ENCODE data around the gene ALKAL2. TPM values are rescaled to one million over a fixed set of nuclear protein-coding genes. Genes with fewer than 3 reads are reported as not detected.

The ALKAL2 gene
- total RNA-seq, 1 donor from 2014 or later: not detected

- no peak for DNase-seq (ENCODE audit: low spot score)
Measured at GRCh38 chr2:271917-272316, 16.0 kb downstream of the ALKAL2 start.

GRCh38 chr2:270861-271260, 17.0 kb downstream of the ALKAL2 start:
- DNase-seq (ENCODE audit: low spot score): no peak

- no peak for DNase-seq (ENCODE audit: low spot score)
Measured at GRCh38 chr2:269356-270030, 18.4 kb downstream of the ALKAL2 start.

GRCh38 chr2:268323-268722, 19.6 kb downstream of the ALKAL2 start:
- no peak for DNase-seq (ENCODE audit: low spot score)

GRCh38 chr2:264493-265468, 23.1 kb downstream of the ALKAL2 start, which contains the start of gene ACP1:
Gene ACP1 (plus strand): TSS chr2:264947. CDS start chr2:264965, 18 bp downstream.
- DNase-seq (ENCODE audit: low spot score): peak; percentile 97

GRCh38 chr2:263774-264492, 24.0 kb downstream of the ALKAL2 start, which contains the start of gene SH3YL1:
Gene SH3YL1 (minus strand): TSS chr2:264032. CDS start chr2:263984, 48 bp downstream.
- DNase-seq (ENCODE audit: low spot score): no peak

- no peak for DNase-seq (ENCODE audit: low spot score)
Measured at GRCh38 chr2:263022-263738, 24.7 kb downstream of the ALKAL2 start.

GRCh38 chr2:262117-262516, 25.8 kb downstream of the ALKAL2 start:
- DNase-seq (ENCODE audit: low spot score): no peak

- no peak for DNase-seq (ENCODE audit: low spot score)
Measured at GRCh38 chr2:260507-261161, 27.3 kb downstream of the ALKAL2 start.

GRCh38 chr2:259789-260331, 28.0 kb downstream of the ALKAL2 start:
- no peak for DNase-seq (ENCODE audit: low spot score)

- DNase-seq (ENCODE audit: low spot score): no peak
Measured at GRCh38 chr2:258933-259332, 29.0 kb downstream of the ALKAL2 start.

- DNase-seq (ENCODE audit: low spot score): no peak
Measured at GRCh38 chr2:257842-258241, 30.0 kb downstream of the ALKAL2 start.

- no peak for DNase-seq (ENCODE audit: low spot score)
Measured at GRCh38 chr2:257429-257828, 30.5 kb downstream of the ALKAL2 start.

- DNase-seq (ENCODE audit: low spot score): no peak
Measured at GRCh38 chr2:256094-256493, 31.8 kb downstream of the ALKAL2 start.

GRCh38 chr2:255195-255594, 32.7 kb downstream of the ALKAL2 start:
- DNase-seq (ENCODE audit: low spot score): no peak

- peak; percentile 26 for DNase-seq (ENCODE audit: low spot score)
Measured at GRCh38 chr2:254241-254640, 33.6 kb downstream of the ALKAL2 start.

- DNase-seq (ENCODE audit: low spot score): no peak
Measured at GRCh38 chr2:253202-253638, 34.7 kb downstream of the ALKAL2 start.

- DNase-seq (ENCODE audit: low spot score): peak; percentile 86
Measured at GRCh38 chr2:252001-252602, 35.8 kb downstream of the ALKAL2 start.

GRCh38 chr2:249538-250042, 38.3 kb downstream of the ALKAL2 start:
- no peak for DNase-seq (ENCODE audit: low spot score)

GRCh38 chr2:248724-249123, 39.2 kb downstream of the ALKAL2 start:
- no peak for DNase-seq (ENCODE audit: low spot score)
